Measurements from ENCODE around the gene SETMAR.

The SETMAR gene

DNA sequence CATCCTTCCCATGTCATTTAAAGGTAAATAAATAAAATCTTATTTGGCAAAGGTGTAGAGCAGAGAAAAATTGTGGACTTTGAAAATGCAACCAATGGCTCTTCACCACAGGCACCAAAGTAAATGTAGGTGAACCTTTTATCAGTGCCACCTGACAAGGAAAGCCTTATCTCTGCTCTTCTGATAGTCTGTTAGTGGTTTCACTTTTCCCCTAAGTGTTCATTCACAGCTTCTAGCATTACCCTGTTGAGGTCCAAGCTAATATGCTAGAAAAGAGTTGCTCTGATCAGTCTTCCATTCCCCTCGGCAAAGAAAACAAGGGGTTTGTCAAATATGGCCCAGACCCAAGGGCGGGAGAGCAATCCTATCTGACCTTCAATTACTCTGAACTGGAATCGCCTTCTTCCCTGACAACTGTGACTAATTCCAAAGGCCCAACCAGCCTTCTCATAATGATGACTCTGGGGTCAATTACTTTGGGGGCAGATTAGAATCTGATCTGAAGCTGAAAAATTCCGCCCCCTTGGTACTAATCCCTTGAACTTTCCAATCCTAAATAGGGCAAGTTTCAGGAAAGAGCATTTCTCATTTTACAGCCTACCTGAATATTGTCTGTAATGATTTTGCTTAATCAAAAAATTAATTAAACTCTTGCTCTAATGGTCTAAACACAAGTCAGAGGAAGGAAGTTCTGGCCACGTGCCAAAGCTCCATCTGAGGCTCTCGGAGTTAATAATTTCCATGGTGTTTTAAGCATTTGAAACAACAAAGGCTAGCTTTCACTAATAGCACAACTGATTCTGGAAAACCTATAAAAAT lies 52.4 kb downstream of the SETMAR start:
- no peak for DNase-seq

DNA sequence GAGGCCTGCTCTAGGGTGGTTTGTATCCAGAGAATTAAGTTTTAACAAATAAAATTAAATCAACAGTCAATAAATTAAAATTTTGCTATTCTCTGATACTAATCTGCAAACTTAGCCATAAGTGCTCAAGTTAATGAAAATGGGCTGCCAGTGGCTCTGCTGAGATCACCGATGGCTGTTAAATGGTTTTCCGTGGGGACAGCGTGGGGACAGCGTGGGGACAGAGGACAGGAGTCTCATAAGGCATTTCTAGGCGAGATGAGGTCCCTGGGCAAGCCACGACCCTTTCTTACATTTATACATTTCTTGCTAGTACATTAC lies 53.0 kb downstream of the SETMAR start:
- no peak for DNase-seq

DNA sequence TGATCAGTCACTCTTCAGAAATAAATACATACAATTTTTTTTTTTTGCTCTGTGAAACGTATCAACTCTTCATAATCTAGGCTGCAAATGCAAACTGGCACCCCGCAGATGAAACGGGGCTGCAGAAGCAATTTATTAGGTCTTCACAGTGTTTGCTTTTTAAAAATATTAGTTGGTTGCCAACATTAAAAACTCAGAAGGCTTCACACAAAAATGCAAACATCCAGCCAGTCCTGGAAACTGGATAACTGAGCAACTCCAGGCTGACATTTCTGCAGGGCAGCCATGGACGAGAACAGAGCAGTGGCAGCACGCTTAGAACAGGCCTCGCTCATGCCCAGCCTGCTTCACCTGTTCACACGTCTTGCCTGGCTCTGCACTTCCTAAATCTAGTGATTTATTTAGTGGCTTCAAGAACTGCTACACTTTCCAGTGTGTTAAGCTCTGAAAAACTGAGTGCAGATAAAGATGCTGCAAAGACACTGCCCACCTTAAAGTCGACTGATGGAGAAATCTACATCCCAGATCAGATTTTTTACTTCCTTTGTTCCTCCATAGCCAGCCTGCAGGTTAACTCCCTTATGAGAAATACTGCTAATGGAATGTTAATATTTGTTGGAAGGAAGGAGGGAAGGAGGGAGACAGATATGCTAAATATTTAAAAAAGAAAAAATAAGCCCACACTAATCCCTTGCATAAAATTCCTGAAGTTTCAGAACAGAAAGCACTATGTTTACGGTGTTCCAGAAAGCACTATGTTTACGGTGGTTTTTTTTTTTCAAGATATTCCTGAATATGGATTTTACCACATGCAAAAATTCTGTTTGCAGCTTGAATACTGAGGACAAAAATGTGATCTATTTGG lies 53.6 kb downstream of the SETMAR start:
- DNase-seq, result no peak

DNA sequence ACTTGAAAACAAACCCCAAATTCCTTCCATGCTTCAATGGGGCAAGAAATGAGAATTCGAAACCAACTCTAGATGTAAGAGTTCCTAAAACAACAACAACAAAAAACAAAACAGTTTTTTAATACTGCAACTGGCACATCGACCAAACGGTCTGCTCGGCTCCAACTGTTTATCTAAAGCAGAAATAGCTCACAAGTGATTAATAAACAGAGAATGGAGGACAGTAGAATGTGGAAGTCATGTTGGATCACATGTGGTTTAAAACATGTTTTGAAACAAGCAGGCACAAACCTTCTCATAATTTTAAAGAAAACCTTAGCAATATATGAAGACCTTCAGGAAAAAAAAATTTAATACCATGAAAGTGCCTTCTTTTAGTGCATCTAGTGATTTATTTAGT lies 55.1 kb downstream of the SETMAR start:
- no peak for DNase-seq

DNA sequence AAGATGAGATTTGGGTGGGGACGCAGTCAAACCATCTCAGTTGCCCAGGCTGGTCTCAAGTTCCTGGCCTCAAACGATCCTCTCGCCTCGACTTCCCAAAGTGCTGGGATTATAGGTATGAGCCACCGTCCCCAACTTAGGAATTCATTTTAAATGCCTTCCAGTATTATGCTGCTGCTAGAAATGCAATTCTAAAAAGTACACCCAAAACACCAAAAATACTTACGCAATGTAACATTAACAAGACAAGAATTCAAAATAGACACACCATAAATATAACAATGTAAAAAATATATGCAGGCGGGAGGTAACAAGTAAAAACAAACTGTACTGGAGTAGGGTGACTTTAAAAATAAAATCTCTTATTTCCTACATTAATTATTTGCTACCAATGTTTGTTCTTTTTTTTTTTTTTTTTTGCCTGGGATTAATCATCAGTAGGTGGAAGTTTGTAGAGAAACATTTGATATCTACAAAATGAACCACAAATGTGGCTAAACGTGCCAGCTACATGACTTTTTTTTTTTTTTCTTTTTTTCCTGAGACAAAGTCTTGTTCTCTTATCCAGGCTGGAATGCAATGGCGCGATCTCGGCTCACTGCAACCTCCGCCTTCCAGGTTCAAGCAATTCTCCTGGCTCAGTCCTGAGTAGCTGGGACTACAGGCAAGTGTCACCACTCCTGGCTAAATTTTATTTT lies 56.8 kb downstream of the SETMAR start:
- DNase-seq, result no peak

DNA sequence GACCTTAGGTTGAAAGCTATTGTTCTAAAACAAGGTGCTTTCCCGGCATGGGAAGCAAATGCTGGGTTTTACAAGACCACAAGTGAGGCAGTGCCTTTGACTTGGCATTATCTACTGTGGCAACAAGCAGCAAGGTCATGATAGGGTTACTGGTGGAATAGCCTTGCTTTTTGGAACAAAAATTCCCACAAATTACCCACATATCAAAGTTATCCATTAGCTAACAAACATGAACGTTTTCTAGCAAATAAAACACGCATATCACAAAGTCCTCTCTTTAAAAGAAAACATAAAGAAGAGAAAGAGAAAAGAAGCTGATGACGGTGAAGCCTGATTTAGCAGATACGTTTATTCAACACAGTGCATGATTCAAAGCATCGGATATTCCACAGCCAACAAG lies 57.6 kb downstream of the SETMAR start:
- DNase-seq, result no peak

DNA sequence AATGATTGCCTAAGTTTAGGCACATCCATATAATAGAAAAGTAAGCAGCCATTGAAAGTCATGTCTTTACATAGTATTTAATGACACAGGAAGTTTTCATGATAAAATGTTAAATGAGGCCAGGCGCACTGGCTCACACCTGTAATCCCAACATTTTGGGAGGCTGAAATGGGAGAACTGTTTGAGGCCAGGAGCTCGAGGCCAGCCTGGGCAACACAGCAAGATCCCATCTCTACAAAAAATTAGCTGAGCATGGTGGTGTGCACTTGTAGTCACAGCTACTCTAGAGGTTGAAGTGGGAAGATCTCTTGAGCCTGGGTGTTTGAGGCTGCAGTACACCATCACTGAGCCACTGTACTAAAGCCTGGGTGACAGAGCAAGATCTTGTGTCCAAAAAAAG lies 59.4 kb downstream of the SETMAR start:
- no peak for DNase-seq
